Epithelial cell of proximal tubule (primary cell): ENCODE results near the gene MAMSTR. TPM values are rescaled to one million over a fixed set of nuclear protein-coding genes. Genes with fewer than 3 reads are reported as not detected.

ENCODE experiments used
- DNase-seq: peaks from one replicate; pipeline ENCODE4 v3.0.0-alpha.2; 2011; ENCODE audit warnings: low read depth
- H3K4me3 ChIP-seq: 2 replicates; pipeline ENCODE4 v1.5.1; 2011; ENCODE audit warnings: low read depth, mild to moderate bottlenecking, low read length
- CTCF ChIP-seq: conservative IDR thresholded peaks from 2 replicates; pipeline ENCODE4 v1.5.1; 2012; ENCODE audit warnings: low read depth, mild to moderate bottlenecking, low read length
- total RNA-seq: library from RNA; depleted of rRNA; stranded (reverse); fragments of >200 nt; gene quantifications from 2 replicates; pipeline ENCODE4 v1.2.3, GENCODE V29; 2015

Gene MAMSTR
- total RNA-seq, 1 donor from 2014 or later = 1.5 TPM

DNA sequence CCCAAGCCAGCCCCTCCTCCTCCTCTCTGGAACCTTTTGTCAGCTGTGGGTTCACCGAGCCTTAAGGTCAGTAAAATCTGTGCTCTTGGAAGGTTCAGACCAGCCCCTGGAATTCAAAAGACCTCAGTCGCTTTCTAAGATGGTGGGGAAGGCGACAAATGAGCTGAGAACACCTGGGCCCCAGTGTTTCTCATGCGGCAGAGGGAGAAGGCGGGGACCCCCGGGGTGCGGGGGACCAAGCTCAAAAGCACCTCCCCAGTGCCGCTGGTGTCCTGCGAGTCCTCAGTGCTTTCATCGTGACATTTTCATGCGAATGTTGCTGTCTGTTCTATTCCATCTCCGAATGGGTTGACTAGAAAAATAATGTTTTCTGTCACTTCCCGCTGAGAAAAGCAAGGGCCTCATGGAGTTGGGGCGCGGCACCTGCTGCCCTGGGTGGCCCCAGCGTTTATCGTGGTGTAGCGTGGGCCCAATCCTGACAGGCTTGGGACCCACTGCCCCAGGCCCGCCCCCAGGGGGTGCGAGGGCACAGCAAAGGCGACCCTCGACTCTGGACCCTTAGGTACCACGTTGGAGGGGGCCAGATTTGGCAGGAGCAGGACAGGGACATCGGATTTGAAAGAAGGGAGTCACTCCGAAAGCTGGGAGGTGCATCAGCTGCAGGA, 46.0 kb downstream of the MAMSTR start:
- no peak overlapping the region for H3K4me3 ChIP-seq
- no peak for DNase-seq
- no peak for TF ChIP-seq CTCF

- TF ChIP-seq CTCF = no peak
- DNase-seq = no peak
- H3K4me3 ChIP-seq = no peak within 1 kb of the TSS
These were observed 46.5 kb downstream of the MAMSTR start, which contains the start of gene NTN5 for GRCh38 chr19:48672994-48673393. Gene NTN5, minus strand, starts transcription at chr19:48673017. Its CDS starts 2,031 bp downstream, at chr19:48670986.

DNA sequence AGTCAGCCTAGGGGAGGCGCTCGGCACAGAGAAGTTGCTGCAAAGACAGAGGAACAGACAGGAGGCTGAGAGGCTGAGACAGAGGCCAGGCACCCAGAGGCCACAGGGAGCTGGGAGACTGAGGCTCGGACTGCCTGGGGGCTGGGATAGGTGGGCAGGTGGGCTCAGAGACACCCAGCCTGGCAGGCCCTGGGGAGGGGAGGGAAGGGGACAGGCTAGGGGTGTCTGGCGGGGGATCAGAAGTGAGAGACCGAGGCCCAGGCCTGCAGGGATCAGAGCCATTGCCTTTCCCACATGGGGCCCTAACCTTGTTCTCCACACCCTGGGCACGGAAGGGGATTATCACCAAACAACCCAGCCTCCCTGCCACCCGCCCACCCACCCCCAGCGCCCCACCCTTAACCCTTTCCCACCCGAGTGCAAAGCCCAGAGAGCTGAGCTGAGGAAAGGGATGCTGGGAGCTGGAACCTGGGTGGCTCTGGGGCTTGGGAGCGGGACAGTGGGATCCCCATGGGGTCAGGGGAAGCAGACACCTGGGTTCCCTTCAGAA, 48.0 kb downstream of the MAMSTR start:
- DNase-seq = no peak
- H3K4me3 ChIP-seq = no peak overlapping the region
- no peak for TF ChIP-seq CTCF

GRCh38 chr19:48670699-48671445, 48.7 kb downstream of the MAMSTR start:
- no peak overlapping the region for H3K4me3 ChIP-seq
- no peak for TF ChIP-seq CTCF
- no peak for DNase-seq

DNA sequence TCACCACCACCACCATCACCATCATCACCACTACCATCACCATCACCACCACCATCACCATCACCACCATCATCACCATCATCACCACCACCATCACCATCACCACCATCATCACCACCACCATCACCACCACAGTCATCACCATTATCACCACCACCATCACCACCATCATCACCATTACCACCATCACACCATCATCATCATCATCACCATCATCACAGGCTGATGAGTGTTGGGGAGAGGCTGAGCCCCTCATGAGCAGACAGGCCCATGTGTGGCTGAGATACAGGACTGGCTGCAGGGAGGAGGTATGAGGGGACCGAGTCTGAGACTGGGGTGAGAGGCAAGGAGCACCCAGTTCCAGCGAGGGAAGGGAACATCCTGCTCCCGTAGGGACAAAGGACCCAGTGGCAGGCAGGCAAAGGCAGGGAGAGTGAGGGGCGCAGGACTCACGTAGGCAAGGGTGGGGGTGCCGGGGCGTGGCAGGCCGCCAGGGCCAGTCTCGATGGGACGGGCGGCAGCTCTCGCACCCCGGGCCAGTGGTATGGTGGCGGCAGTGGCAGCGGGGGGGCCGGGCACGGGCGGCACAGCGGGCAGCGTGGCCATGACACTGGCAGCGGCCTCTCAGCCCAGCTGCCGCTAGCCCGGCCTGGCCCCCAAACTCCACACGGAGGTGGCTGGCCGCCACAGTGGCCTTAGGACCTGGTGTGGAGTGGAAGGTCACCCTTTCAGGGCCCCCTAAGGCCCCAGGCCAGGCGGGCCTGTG, 49.4 kb downstream of the MAMSTR start:
- TF ChIP-seq CTCF = no peak
- DNase-seq = no peak
- no peak overlapping the region for H3K4me3 ChIP-seq

DNA sequence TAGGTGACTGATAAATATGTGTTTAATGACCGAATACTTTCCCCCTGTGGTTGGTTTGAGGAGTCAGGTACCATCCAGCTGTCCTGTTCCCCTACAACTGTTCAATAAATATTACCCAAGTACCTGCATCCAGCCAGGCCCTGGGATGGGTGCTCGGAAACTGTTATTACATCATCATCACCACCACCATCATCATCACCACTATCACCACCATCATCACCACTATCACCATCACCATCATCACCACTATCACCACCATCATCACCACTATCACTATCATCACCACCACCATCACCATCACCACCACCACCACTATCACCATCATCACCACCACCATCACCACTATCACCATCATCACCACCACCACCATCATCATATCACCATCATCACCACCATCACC, 50.8 kb downstream of the MAMSTR start:
- H3K4me3 ChIP-seq = no peak overlapping the region
- DNase-seq = no peak
- TF ChIP-seq CTCF = no peak
